ENCODE measurements around the gene SDF4. TPM values are rescaled to one million over a fixed set of nuclear protein-coding genes. Genes with fewer than 3 reads are reported as not detected.

Gene SDF4
- total and polyA plus RNA-seq, 2 donors (not counting 1 experiment from before 2014, with no cell fraction given): 127 to 133 TPM

DNA sequence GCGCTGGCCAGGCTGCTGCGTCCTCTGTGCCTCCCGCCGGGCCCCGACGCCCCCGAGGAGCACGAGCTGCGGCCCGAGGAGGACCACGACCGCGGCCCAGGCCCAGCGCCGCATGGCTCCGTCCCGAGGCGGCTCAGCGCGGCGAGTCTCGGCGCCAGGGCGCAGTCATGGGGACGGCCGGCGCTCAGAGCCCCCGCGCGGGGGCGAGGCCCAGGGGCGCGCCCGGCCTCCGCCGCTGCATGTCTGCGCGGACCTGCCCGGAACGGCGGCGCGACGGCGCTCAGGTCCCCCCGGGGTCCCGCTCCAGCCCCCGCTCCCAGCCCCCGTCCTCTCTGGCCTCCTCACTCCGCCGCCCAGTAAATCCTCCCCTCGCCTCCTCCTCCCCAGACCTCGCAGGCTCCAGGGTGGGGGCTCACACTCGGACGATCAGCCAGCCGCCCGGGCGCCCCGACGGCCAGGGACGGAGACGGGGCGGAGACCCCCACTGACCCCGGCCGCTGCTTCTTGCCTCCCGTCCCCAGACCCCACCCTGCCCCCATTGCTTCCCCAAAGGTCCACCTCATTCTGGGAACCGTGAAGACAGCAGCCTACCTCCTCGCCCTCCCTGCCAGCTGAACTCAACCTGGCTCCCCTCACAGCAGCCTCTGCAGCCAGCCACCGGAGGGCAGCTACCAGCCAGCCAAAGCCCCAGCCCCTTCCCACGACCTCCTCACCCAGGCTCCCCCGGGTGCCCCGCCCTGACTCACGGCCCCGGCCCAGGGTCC lies 15.0 kb upstream of the SDF4 start, which contains the start of gene C1QTNF12:
TSS of gene C1QTNF12 (minus strand) at position 146 of the 764 bp plus-strand sequence. CDS start at position 114, 32 bp downstream.
- Histone ChIP-seq H3K9ac (ENCODE audit: insufficient read depth, low read length) (no peak within 1 kb of the TSS), H4K20me1 (ENCODE audit: control insufficient read depth, extremely low read depth, insufficient read depth, low read length) (no peaks in the 10 kb centered on the region), H3K4me2 (ENCODE audit: extremely low read depth, insufficient read depth, low read length) (no peak within 1 kb of the TSS), H3K36me3 (ENCODE audit: control insufficient read depth, insufficient read depth, low read length) (no peaks in the 10 kb centered on the region), H3K27me3 (ENCODE audit: control insufficient read depth, insufficient read depth, low read length) (no peaks in the 10 kb centered on the region), H2AFZ (ENCODE audit: low read length) (no peak within 1 kb of the TSS), H3K4me1 (ENCODE audit: control insufficient read depth, extremely low read depth, insufficient read depth, low read length) (no peaks in the 10 kb centered on the region), H3K27ac (ENCODE audit: insufficient read depth, low read length) (no peak within 1 kb of the TSS), H3K4me3 (replicated peaks in 1 of 4; ENCODE audit: control extremely low read depth in 1 of 4, insufficient read depth in 1 of 4, low read depth in 3 of 4, low read length in 4 of 4) (no peak within 1 kb of the TSS), H3K9me3 (ENCODE audit: control insufficient read depth, insufficient read depth, low read depth, low read length) (no peaks in the 10 kb centered on the region), H3K79me2 (ENCODE audit: control insufficient read depth, insufficient read depth, low read length) (no peaks in the 10 kb centered on the region)
- no peak for DNase-seq (ENCODE audit: low read depth in 2 of 2)
- TF ChIP-seq EZH2 (IDR thresholded peaks at IDR 0.05; ENCODE audit: low read length, missing control alignments): no peak

GRCh38 chr1:1245817-1246576 lies 14.2 kb upstream of the SDF4 start:
- no peaks in the 10 kb centered on the region for H3K4me1 ChIP-seq (ENCODE audit: control insufficient read depth, extremely low read depth, insufficient read depth, low read length)
- no peaks in the 10 kb centered on the region for H3K36me3 ChIP-seq (ENCODE audit: control insufficient read depth, insufficient read depth, low read length)
- no peaks in the 10 kb centered on the region for H4K20me1 ChIP-seq (ENCODE audit: control insufficient read depth, extremely low read depth, insufficient read depth, low read length)
- no peak for DNase-seq (ENCODE audit: low read depth in 2 of 2)
- no peaks in the 10 kb centered on the region for H3K79me2 ChIP-seq (ENCODE audit: control insufficient read depth, insufficient read depth, low read length)
- no peak overlapping the region for H3K9ac ChIP-seq (ENCODE audit: insufficient read depth, low read length)
- no peak overlapping the region for H3K4me3 ChIP-seq (replicated peaks in 1 of 4; ENCODE audit: control extremely low read depth in 1 of 4, insufficient read depth in 1 of 4, low read depth in 3 of 4, low read length in 4 of 4)
- no peak overlapping the region for H3K27ac ChIP-seq (ENCODE audit: insufficient read depth, low read length)
- no peaks in the 10 kb centered on the region for H3K27me3 ChIP-seq (ENCODE audit: control insufficient read depth, insufficient read depth, low read length)
- no peak for TF ChIP-seq EZH2 (IDR thresholded peaks at IDR 0.05; ENCODE audit: low read length, missing control alignments)
- TF ChIP-seq, protein P1, sequence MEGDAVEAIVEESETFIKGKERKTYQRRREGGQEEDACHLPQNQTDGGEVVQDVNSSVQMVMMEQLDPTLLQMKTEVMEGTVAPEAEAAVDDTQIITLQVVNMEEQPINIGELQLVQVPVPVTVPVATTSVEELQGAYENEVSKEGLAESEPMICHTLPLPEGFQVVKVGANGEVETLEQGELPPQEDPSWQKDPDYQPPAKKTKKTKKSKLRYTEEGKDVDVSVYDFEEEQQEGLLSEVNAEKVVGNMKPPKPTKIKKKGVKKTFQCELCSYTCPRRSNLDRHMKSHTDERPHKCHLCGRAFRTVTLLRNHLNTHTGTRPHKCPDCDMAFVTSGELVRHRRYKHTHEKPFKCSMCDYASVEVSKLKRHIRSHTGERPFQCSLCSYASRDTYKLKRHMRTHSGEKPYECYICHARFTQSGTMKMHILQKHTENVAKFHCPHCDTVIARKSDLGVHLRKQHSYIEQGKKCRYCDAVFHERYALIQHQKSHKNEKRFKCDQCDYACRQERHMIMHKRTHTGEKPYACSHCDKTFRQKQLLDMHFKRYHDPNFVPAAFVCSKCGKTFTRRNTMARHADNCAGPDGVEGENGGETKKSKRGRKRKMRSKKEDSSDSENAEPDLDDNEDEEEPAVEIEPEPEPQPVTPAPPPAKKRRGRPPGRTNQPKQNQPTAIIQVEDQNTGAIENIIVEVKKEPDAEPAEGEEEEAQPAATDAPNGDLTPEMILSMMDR (conservative IDR thresholded peaks at IDR 0.05 in 1 of 2, IDR thresholded peaks at IDR 0.05 in 1 of 2; ENCODE audit: low read depth in 1 of 2, low read length in 2 of 2): no peak
- no peak overlapping the region for H2AFZ ChIP-seq (ENCODE audit: low read length)
- no peak overlapping the region for H3K4me2 ChIP-seq (ENCODE audit: extremely low read depth, insufficient read depth, low read length)
- H3K9me3 ChIP-seq (ENCODE audit: control insufficient read depth, insufficient read depth, low read depth, low read length): no peaks in the 10 kb centered on the region

GRCh38 chr1:1245178-1245816 lies 13.5 kb upstream of the SDF4 start:
- no peak overlapping the region for H3K4me2 ChIP-seq (ENCODE audit: extremely low read depth, insufficient read depth, low read length)
- no peaks in the 10 kb centered on the region for H4K20me1 ChIP-seq (ENCODE audit: control insufficient read depth, extremely low read depth, insufficient read depth, low read length)
- H3K9ac ChIP-seq (ENCODE audit: insufficient read depth, low read length): no peak overlapping the region
- no peaks in the 10 kb centered on the region for H3K9me3 ChIP-seq (ENCODE audit: control insufficient read depth, insufficient read depth, low read depth, low read length)
- DNase-seq (ENCODE audit: low read depth in 2 of 2): no peak
- TF ChIP-seq EZH2 (IDR thresholded peaks at IDR 0.05; ENCODE audit: low read length, missing control alignments): no peak
- TF ChIP-seq, protein P1 (conservative IDR thresholded peaks at IDR 0.05 in 1 of 2, IDR thresholded peaks at IDR 0.05 in 1 of 2; ENCODE audit: low read depth in 1 of 2, low read length in 2 of 2): no peak
- H3K27me3 ChIP-seq (ENCODE audit: control insufficient read depth, insufficient read depth, low read length): no peaks in the 10 kb centered on the region
- no peak overlapping the region for H2AFZ ChIP-seq (ENCODE audit: low read length)
- H3K36me3 ChIP-seq (ENCODE audit: control insufficient read depth, insufficient read depth, low read length): no peaks in the 10 kb centered on the region
- no peaks in the 10 kb centered on the region for H3K4me1 ChIP-seq (ENCODE audit: control insufficient read depth, extremely low read depth, insufficient read depth, low read length)
- no peaks in the 10 kb centered on the region for H3K79me2 ChIP-seq (ENCODE audit: control insufficient read depth, insufficient read depth, low read length)
- no peak overlapping the region for H3K27ac ChIP-seq (ENCODE audit: insufficient read depth, low read length)
- H3K4me3 ChIP-seq (replicated peaks in 1 of 4; ENCODE audit: control extremely low read depth in 1 of 4, insufficient read depth in 1 of 4, low read depth in 3 of 4, low read length in 4 of 4): no peak overlapping the region

All from fibroblast of lung (primary cell).